SK-N-SH (cell line): Measurements from ENCODE around the gene ZNF182. TPM values are rescaled to one million over a fixed set of nuclear protein-coding genes. Genes with fewer than 3 reads are reported as not detected.

Experiments used
- CTCF ChIA-PET: fragments of 300-600, 350-600 bp; formaldehyde crosslinking; extraction: SDS; loops from one replicate; lab custom pipeline; 2021; lab: Yijun Ruan, JAX
- POLR2A ChIA-PET: fragments of 350-600 bp; sonication (Branson Sonifier 250); formaldehyde crosslinking; extraction: SDS; loops from one replicate; lab custom pipeline; 2020; ENCODE audit warnings: antibody characterized with exemption, inconsistent platforms; lab: Yijun Ruan, JAX
- DNase-seq: peaks from one replicate; pipeline ENCODE4 v3.0.0; 2012
- H2AFZ ChIP-seq: fragments of 200-600 bp; sonication (generic); 2 replicates; pipeline ENCODE4 v1.8.1; 2016; ENCODE audit warnings: antibody characterized with exemption, mild to moderate bottlenecking, low read depth
- H3F3A ChIP-seq: fragments of 200-600 bp; sonication (generic); replicated peaks from 2 replicates; pipeline ENCODE3; 2016; ENCODE audit warnings: antibody characterized with exemption, mild to moderate bottlenecking; ENCODE audit not compliant: insufficient read depth
- H3K27ac ChIP-seq, 2 experiments: fragments of 200-500 bp in 1 of 2; fragments of 200-600 bp in 1 of 2; sonication (Bioruptor generic) in 1 of 2; sonication (generic), shearing (Covaris generic) in 1 of 2; 2 replicates each; pipeline versions ENCODE4 v1.5.1 to v1.6.1; 2014 to 2016; ENCODE audit warnings: low read depth in 2 of 2, inconsistent platforms in 1 of 2, low read length in 1 of 2, mild to moderate bottlenecking in 1 of 2, mixed read lengths in 1 of 2
- H3K27me3 ChIP-seq: fragments of 200-600 bp; sonication (generic), shearing (Covaris generic); 2 replicates; pipeline ENCODE4 v1.6.1; 2016; ENCODE audit warnings: mixed run types; ENCODE audit not compliant: insufficient read depth
- H3K36me3 ChIP-seq, 2 experiments: fragments of 200-500 bp in 1 of 2; fragments of 200-600 bp in 1 of 2; sonication (Bioruptor generic) in 1 of 2; sonication (generic) in 1 of 2; replicated peaks in 1 of 2; 2 replicates each; pipeline versions ENCODE3 to v1.5.1; 2014 to 2016; ENCODE audit warnings: low read length in 1 of 2, mild to moderate bottlenecking in 1 of 2; ENCODE audit not compliant: insufficient read depth in 2 of 2, control insufficient read depth in 1 of 2
- H3K4me1 ChIP-seq, 2 experiments: fragments of 200-500 bp in 1 of 2; fragments of 200-600 bp in 1 of 2; sonication (Bioruptor generic) in 1 of 2; sonication (generic), shearing (Covaris generic) in 1 of 2; 2 replicates each; pipeline versions ENCODE4 v1.5.1 to v1.6.1; 2014 to 2016; ENCODE audit warnings: low read depth in 1 of 2, low read length in 1 of 2, mixed run types in 1 of 2; ENCODE audit not compliant: insufficient read depth in 2 of 2, control insufficient read depth in 1 of 2
- H3K4me2 ChIP-seq: fragments of 200-600 bp; sonication (generic), shearing (Covaris generic); 2 replicates; pipeline ENCODE4 v1.6.1; 2017; ENCODE audit warnings: mixed run types
- H3K4me3 ChIP-seq, 2 experiments: fragments of 200-500 bp in 1 of 2; fragments of 200-600 bp in 1 of 2; sonication (Bioruptor generic) in 1 of 2; sonication (generic), shearing (Covaris generic) in 1 of 2; 2 replicates each; pipeline versions ENCODE4 v1.5.1 to v1.8.1; 2014 to 2016; ENCODE audit warnings: low read depth in 2 of 2, inconsistent platforms in 1 of 2, low read length in 1 of 2, mild to moderate bottlenecking in 1 of 2, mixed read lengths in 1 of 2, moderate library complexity in 1 of 2
- H3K79me2 ChIP-seq: fragments of 200-600 bp; sonication (generic); 2 replicates; pipeline ENCODE4 v1.8.1; 2017; ENCODE audit warnings: mild to moderate bottlenecking; ENCODE audit not compliant: insufficient read depth
- H3K9ac ChIP-seq: fragments of 200-600 bp; sonication (generic); 2 replicates; pipeline ENCODE4 v1.6.1; 2017; ENCODE audit warnings: mixed run types
- H3K9me2 ChIP-seq: fragments of 200-600 bp; sonication (generic); 2 replicates; pipeline ENCODE4 v1.6.1; 2017; ENCODE audit warnings: mixed run types
- H3K9me3 ChIP-seq: fragments of 200-600 bp; sonication (generic); 2 replicates; pipeline ENCODE4 v1.6.1; 2017; ENCODE audit warnings: mixed run types, mild to moderate bottlenecking, moderate library complexity
- H4K20me1 ChIP-seq: fragments of 200-600 bp; sonication (generic); 2 replicates; pipeline ENCODE4 v1.6.1; 2017; ENCODE audit warnings: mild to moderate bottlenecking, mixed run types; ENCODE audit not compliant: insufficient read depth
- CHD2 ChIP-seq: fragments of 150-350 bp; IDR thresholded peaks from 2 replicates; pipeline ENCODE4 v1.6.1; 2018; ENCODE audit warnings: low read length; ENCODE audit not compliant: partially characterized antibody
- CTCF ChIP-seq: fragments of 200-600 bp; sonication (generic); IDR thresholded peaks from 2 replicates; pipeline ENCODE4 v1.6.1; 2017; ENCODE audit warnings: antibody characterized with exemption, mild to moderate bottlenecking, moderate library complexity
- FOXM1 ChIP-seq: IDR thresholded peaks from 2 replicates; pipeline ENCODE4 v1.4.0; 2012; ENCODE audit warnings: low read depth, mild to moderate bottlenecking
- GABPA ChIP-seq: IDR thresholded peaks from 2 replicates; pipeline ENCODE4 v1.4.0; 2012; ENCODE audit warnings: low read depth, mild to moderate bottlenecking
- JUND ChIP-seq: IDR thresholded peaks from 2 replicates; pipeline ENCODE4 v1.4.0; 2012
- MXI1 ChIP-seq: IDR thresholded peaks from 2 replicates; pipeline ENCODE4 v1.6.1; 2012; ENCODE audit warnings: mild to moderate bottlenecking, low read depth, low read length, improper control_type of control experiment
- NFIC ChIP-seq: IDR thresholded peaks from 2 replicates; pipeline ENCODE4 v1.4.0; 2012; ENCODE audit warnings: borderline replicate concordance
- POLR2AphosphoS5 ChIP-seq: IDR thresholded peaks from 2 replicates; pipeline ENCODE4 v1.6.1; 2012; ENCODE audit warnings: low read depth, low read length
- REST ChIP-seq: IDR thresholded peaks from 2 replicates; pipeline ENCODE4 v1.6.1; 2012; ENCODE audit warnings: mild to moderate bottlenecking, low read depth, low read length, moderate library complexity
- RFX5 ChIP-seq: IDR thresholded peaks from 2 replicates; pipeline ENCODE4 v1.6.1; 2012; ENCODE audit warnings: mild to moderate bottlenecking, improper control_type of control experiment, low read length
- SMC3 ChIP-seq: IDR thresholded peaks from 2 replicates; pipeline ENCODE4 v1.6.1; 2012; ENCODE audit warnings: low read depth, low read length, improper control_type of control experiment
- TAF1 ChIP-seq: IDR thresholded peaks from 2 replicates; pipeline ENCODE4 v1.6.1; 2012; ENCODE audit warnings: low read depth, mild to moderate bottlenecking, low read length, moderate library complexity, borderline replicate concordance
- TCF12 ChIP-seq: IDR thresholded peaks from 2 replicates; pipeline ENCODE4 v1.4.0; 2012
- TEAD4 ChIP-seq: IDR thresholded peaks from 2 replicates; pipeline ENCODE4 v1.4.0; 2012; ENCODE audit warnings: mild to moderate bottlenecking, borderline replicate concordance; ENCODE audit not compliant: insufficient read depth
- YY1 ChIP-seq: IDR thresholded peaks from 2 replicates; pipeline ENCODE4 v1.4.0; 2012; ENCODE audit warnings: low read depth, mild to moderate bottlenecking
- ZBTB33 ChIP-seq: IDR thresholded peaks from 2 replicates; pipeline ENCODE4 v1.4.0; 2012; ENCODE audit warnings: low read depth, borderline replicate concordance
- WGBS: methylation state at CpG from one replicate; pipeline ENCODE4 v1.1.6; 2017; ENCODE audit warnings: low lambda C conversion rate; 5-methylcytosine and 5-hydroxymethylcytosine counted together
- polyA plus RNA-seq, 3 experiments: library from polyadenylated mRNA; depleted of rRNA; stranded (reverse); fragments of >200 nt; gene quantifications; 2 replicates each; pipeline ENCODE4 v1.2.3, GENCODE V29; 2012

The ZNF182 gene
- polyA plus RNA-seq, 1 of the 3 experiments (the other 2 are of a cell fraction) = 2.1 TPM

- DNase-seq = no peak
- POLR2A ChIA-PET = no interaction called here
- Histone ChIP-seq H3K27me3 (no peaks in the 10 kb centered on the region), H3K4me1 (no peaks in the 10 kb centered on the region), H3K9me2 (no peaks in the 10 kb centered on the region), H3K4me3 (no peak overlapping the region), H3K9me3 (peaks cover 4% of the 10 kb centered on the region; the same call in 1 of the 2 replicates), H2AFZ (no peak overlapping the region), H4K20me1 (no peaks in the 10 kb centered on the region), H3K4me2 (no peak overlapping the region), H3K27ac (no peak overlapping the region), H3K9ac (no peak overlapping the region), H3K36me3 (peaks cover 28 to 30% of the 10 kb centered on the region in 2 experiments), H3K79me2 (peaks cover 51% of the 10 kb centered on the region; the same call in 1 of the 2 replicates), H3F3A (no peaks in the 10 kb centered on the region)
- WGBS = 67% methylated on average over 1 of the region's 1 CpG
- TF ChIP-seq CTCF (no peak), RFX5 (no peak), NFIC (no peak), TCF12 (no peak), ZBTB33 (no peak), MXI1 (no peak), FOXM1 (no peak), SMC3 (no peak)
- CTCF ChIA-PET = no interaction called here
Observed at GRCh38 chrX:47992095-47992380, 11.8 kb downstream of the ZNF182 start.

GRCh38 chrX:47991263-47992094 lies 12.3 kb downstream of the ZNF182 start:
- Histone ChIP-seq H3K36me3 (peaks cover 28 to 30% of the 10 kb centered on the region in 2 experiments), H3K27me3 (no peaks in the 10 kb centered on the region), H3K9me3 (peaks cover 4% of the 10 kb centered on the region; the same call in 1 of the 2 replicates), H3K79me2 (peaks cover 45% of the 10 kb centered on the region; the same call in 1 of the 2 replicates), H3K4me1 (no peaks in the 10 kb centered on the region), H3K9ac (no peak overlapping the region), H3K4me2 (no peak overlapping the region), H2AFZ (no peak overlapping the region), H4K20me1 (no peaks in the 10 kb centered on the region), H3K9me2 (no peaks in the 10 kb centered on the region), H3F3A (no peaks in the 10 kb centered on the region), H3K4me3 (no peak overlapping the region), H3K27ac (no peak overlapping the region)
- 96% methylated on average over 5 of the region's 5 CpGs for WGBS
- DNase-seq = no peak
- no peak for TF ChIP-seq SMC3
- TF ChIP-seq JUND = no peak
- TF ChIP-seq TAF1 = no peak
- TF ChIP-seq YY1 = no peak
- TF ChIP-seq REST = no peak
- no peak for TF ChIP-seq MXI1
- TF ChIP-seq POLR2AphosphoS5 = no peak
- no peak for TF ChIP-seq TEAD4
- TF ChIP-seq CTCF = no peak
- TF ChIP-seq GABPA = no peak
- no peak for TF ChIP-seq CHD2
- POLR2A ChIA-PET = no interaction called here
- CTCF ChIA-PET = no interaction called here
